Smooth muscle cell (in vitro differentiated cells): ENCODE measurements around the gene RHOT1. TPM values are rescaled to one million over a fixed set of nuclear protein-coding genes. Genes with fewer than 3 reads are reported as not detected.
"Not testable (repeated sequence)": the region's sequence is repeated elsewhere in the genome, so short reads cannot be mapped to it uniquely, and the experiment has no call there.

Experiments
- DNase-seq: peaks from one replicate; lab custom pipeline; 2025; ENCODE audit not compliant: unreplicated experiment; lab: John Stamatoyannopoulos, UW
- H2AFZ ChIP-seq: fragments of 200-600 bp; sonication (generic); 2 replicates; pipeline ENCODE4 v1.6.0; 2016; ENCODE audit warnings: antibody characterized with exemption, low read depth, mild to moderate bottlenecking
- H3F3A ChIP-seq: fragments of 200-600 bp; sonication (generic); 2 replicates; pipeline ENCODE4 v1.6.0; 2017; ENCODE audit warnings: antibody characterized with exemption, low read depth
- H3K27ac ChIP-seq: fragments of 200-600 bp; sonication (generic); 2 replicates; pipeline ENCODE4 v1.5.1; 2016; ENCODE audit warnings: low read depth, mild to moderate bottlenecking
- H3K27me3 ChIP-seq: fragments of 200-600 bp; sonication (generic); 2 replicates; pipeline ENCODE4 v1.6.1; 2016; ENCODE audit warnings: low read depth, mild to moderate bottlenecking
- H3K36me3 ChIP-seq: fragments of 200-600 bp; sonication (generic); 2 replicates; pipeline ENCODE4 v1.5.1; 2016; ENCODE audit warnings: low read depth
- H3K4me1 ChIP-seq: fragments of 200-600 bp; sonication (generic); 2 replicates; pipeline ENCODE4 v1.5.1; 2016; ENCODE audit warnings: low read depth
- H3K4me2 ChIP-seq: fragments of 200-600 bp; sonication (generic); 2 replicates; pipeline ENCODE4 v1.6.0; 2016; ENCODE audit warnings: mild to moderate bottlenecking
- H3K4me3 ChIP-seq: fragments of 200-600 bp; sonication (generic); 2 replicates; pipeline ENCODE4 v1.5.1; 2016; ENCODE audit warnings: mild to moderate bottlenecking
- H3K79me2 ChIP-seq: fragments of 200-600 bp; sonication (generic); 2 replicates; pipeline ENCODE4 v1.6.0; 2016; ENCODE audit warnings: low read depth, mild to moderate bottlenecking
- H3K9ac ChIP-seq: fragments of 200-600 bp; sonication (generic); 2 replicates; pipeline ENCODE4 v1.6.0; 2016; ENCODE audit warnings: low read depth
- H3K9me3 ChIP-seq: fragments of 200-600 bp; sonication (generic); replicated peaks from 2 replicates; pipeline ENCODE4 v1.5.1; 2016; ENCODE audit warnings: low read depth
- H4K20me1 ChIP-seq: fragments of 200-600 bp; sonication (generic); 2 replicates; pipeline ENCODE4 v1.6.0; 2016; ENCODE audit warnings: low read depth
- WGBS: methylation state at CpG from one replicate; pipeline ENCODE4 v1.1.7; 2016; ENCODE audit warnings: low lambda C conversion rate; 5-methylcytosine and 5-hydroxymethylcytosine counted together
- polyA plus RNA-seq: library from polyadenylated mRNA; unstranded; fragments of >200 nt; fragmentation: Nextera tagmentation; extraction: Ambion mirVana; gene quantifications from 2 replicates; pipeline ENCODE4 v1.2.1, GENCODE V29; 2016
- total RNA-seq: library from RNA; depleted of rRNA; stranded (reverse); fragments of >200 nt; gene quantifications from 2 replicates; pipeline ENCODE4 v1.2.3, GENCODE V29; 2014
- TF ChIP-seq, protein P1 (sequence below): fragments of 200-600 bp; sonication (generic); IDR thresholded peaks from 2 replicates; pipeline ENCODE4 v1.5.1; 2017; ENCODE audit warnings: borderline replicate concordance, mild to moderate bottlenecking, antibody characterized with exemption; ENCODE audit not compliant: insufficient read depth, poor library complexity, severe bottlenecking

RHOT1 gene
- total RNA-seq (28.7 and 34.1 TPM in 2 replicates), polyA plus RNA-seq (21.6 and 23.6 TPM in 2 replicates)

DNA sequence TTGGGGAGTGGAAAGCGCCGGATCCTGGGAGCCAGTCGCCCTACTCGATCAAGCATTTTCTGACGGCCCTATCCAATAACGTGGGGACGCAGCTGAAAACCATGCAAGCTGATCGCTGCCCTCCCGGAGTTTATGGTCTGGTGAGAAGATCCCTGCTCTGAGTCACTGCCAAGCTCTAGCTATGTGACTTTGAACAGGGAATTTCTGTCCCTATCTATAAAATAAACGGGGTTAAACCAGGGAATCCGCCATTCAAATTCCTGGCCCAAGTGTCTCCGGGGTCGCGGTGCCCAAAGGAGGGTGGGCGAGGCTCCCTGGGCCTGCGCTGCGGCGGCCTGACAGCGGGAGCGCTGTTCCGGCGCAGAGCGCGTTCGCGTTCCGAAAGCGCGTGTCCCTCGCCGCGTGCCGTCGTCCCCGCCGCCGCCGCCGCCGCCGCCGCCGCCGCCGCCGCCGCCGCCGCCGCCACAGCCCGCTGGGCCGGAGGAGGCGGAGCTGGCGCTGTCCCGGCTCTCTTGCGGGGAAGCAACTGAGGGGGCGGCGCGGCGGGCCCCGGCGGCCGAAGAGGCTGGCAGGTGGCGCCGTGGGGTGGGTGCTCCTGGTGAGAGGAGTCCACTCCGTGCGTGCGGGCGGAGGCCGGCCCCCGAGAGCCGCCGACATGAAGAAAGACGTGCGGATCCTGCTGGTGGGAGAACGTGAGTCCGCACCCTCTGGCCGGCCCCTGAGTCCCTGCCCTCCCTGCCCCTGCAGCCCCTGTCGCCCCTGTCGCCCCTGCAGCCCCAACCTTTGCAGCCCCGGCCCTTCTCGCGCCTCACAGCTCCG is at the start of gene RHOT1:
RHOT1 (plus strand) TSS at position 465 of the 819 bp plus-strand sequence; CDS start at position 656, 191 bp downstream.
- H3F3A ChIP-seq: peaks cover 11% of the 10 kb centered on the region
- no peaks in the 10 kb centered on the region for H3K9me3 ChIP-seq
- TF ChIP-seq, protein P1, sequence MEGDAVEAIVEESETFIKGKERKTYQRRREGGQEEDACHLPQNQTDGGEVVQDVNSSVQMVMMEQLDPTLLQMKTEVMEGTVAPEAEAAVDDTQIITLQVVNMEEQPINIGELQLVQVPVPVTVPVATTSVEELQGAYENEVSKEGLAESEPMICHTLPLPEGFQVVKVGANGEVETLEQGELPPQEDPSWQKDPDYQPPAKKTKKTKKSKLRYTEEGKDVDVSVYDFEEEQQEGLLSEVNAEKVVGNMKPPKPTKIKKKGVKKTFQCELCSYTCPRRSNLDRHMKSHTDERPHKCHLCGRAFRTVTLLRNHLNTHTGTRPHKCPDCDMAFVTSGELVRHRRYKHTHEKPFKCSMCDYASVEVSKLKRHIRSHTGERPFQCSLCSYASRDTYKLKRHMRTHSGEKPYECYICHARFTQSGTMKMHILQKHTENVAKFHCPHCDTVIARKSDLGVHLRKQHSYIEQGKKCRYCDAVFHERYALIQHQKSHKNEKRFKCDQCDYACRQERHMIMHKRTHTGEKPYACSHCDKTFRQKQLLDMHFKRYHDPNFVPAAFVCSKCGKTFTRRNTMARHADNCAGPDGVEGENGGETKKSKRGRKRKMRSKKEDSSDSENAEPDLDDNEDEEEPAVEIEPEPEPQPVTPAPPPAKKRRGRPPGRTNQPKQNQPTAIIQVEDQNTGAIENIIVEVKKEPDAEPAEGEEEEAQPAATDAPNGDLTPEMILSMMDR: peak; percentile 31
- peaks cover 14% of the 10 kb centered on the region for H3K4me1 ChIP-seq
- peak within 1 kb of the TSS; percentile 92 for H2AFZ ChIP-seq
- peak within 1 kb of the TSS; percentile 94 for H3K27ac ChIP-seq
- peak; percentile 73 for DNase-seq
- no peaks in the 10 kb centered on the region for H3K27me3 ChIP-seq
- WGBS: under 1% methylated on average over 38 of the region's 84 CpGs
- peaks cover 41% of the 10 kb centered on the region for H3K79me2 ChIP-seq
- H3K9ac ChIP-seq: peak within 1 kb of the TSS; percentile 91
- H3K36me3 ChIP-seq: no peaks in the 10 kb centered on the region
- H3K4me2 ChIP-seq: peak within 1 kb of the TSS; percentile 98
- peaks cover 20% of the 10 kb centered on the region for H4K20me1 ChIP-seq
- H3K4me3 ChIP-seq: peak within 1 kb of the TSS; percentile 82

DNA sequence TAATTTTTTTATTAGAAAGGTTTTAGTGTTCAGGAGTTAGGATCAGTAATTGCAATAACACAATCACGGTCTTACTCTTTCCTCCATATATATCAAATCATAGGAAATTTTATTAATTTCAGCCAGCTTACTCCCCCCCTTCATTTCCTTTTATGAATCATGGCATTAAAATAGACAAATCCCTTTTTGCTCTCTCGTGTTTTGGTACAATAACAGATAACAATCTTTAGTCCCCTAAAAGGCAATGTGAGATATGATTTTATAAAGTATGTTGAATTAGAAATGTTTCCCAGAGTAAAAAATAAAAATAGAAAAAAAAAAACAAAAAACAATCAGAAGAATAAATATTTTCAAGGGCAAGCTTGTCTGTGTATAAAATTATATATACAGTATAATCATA is 42.6 kb upstream of the RHOT1 start:
- Histone ChIP-seq H3K9ac (no peak overlapping the region), H3K27ac (no peak overlapping the region), H3K36me3 (no peaks in the 10 kb centered on the region), H3K27me3 (no peaks in the 10 kb centered on the region), H3K9me3 (no peaks in the 10 kb centered on the region), H3K4me3 (no peak overlapping the region), H3F3A (no peaks in the 10 kb centered on the region), H3K4me1 (no peaks in the 10 kb centered on the region), H3K4me2 (no peak overlapping the region), H2AFZ (no peak overlapping the region), H3K79me2 (no peaks in the 10 kb centered on the region), H4K20me1 (no peaks in the 10 kb centered on the region)
- TF ChIP-seq, protein P1: no peak
- 85% methylated on average over 2 of the region's 2 CpGs for WGBS
- no peak for DNase-seq

DNA sequence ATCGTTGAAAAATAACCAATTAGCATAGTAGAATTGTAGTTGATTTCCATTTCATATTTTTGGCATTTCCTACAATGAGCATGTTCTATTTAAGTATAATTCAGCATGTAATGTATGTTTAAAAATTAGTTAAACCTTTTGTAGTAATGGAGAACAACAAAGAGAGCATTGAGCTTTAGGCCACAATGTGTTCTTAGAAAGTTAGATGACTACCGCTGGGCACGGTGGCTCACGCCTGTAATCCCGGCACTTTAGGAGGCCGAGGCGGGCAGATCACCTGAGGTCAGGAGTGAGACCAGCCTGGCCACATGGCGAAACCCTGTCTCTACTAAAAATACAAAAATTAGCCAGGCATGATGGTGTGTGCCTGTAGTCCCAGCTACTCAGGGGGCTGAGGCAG is 42.0 kb upstream of the RHOT1 start:
- not testable (repeated sequence) for H3K4me3 ChIP-seq, H3K9me3 ChIP-seq, H3K36me3 ChIP-seq, H3K4me2 ChIP-seq, H3F3A ChIP-seq, DNase-seq, H2AFZ ChIP-seq, H3K27ac ChIP-seq, H3K4me1 ChIP-seq, H3K9ac ChIP-seq, H3K79me2 ChIP-seq, H4K20me1 ChIP-seq, H3K27me3 ChIP-seq
- WGBS: 89% methylated on average over 8 of the region's 8 CpGs

DNA sequence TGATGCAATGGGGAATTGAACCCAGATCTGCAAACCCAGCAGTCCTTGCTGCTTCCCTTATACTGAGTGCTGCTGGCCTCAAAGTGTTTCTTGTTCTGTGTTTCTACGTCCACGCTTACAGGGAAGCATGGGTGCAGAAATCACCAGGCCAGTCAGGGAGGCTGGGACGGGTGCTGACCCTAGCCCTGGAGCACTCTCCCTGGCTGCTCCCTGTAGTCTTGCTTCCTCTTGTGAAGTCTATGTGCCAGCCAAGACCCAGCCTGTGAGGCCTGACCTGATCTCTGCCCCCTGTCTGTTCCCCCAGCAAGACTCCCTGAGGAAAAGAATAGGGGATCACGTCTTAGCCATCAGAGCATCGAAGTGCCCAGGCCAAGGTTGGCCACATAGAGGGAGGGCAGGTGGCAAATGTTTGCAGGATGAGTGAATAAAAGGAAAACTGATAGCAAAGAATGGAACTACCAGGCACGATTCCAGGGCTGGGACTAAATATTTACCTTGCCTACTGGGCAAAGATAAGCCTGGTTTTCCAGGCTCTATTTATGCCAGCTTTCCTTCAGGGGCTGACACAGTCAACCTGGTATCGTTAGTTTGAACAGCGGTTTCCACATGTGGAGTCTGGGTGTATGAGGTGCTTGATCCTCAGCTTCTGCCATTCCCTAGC is 41.2 kb upstream of the RHOT1 start:
- H3K79me2 ChIP-seq: no peaks in the 10 kb centered on the region
- TF ChIP-seq, protein P1: no peak
- H3K4me2 ChIP-seq: no peak overlapping the region
- no peaks in the 10 kb centered on the region for H3F3A ChIP-seq
- no peaks in the 10 kb centered on the region for H3K36me3 ChIP-seq
- H3K4me3 ChIP-seq: no peak overlapping the region
- no peak overlapping the region for H2AFZ ChIP-seq
- H4K20me1 ChIP-seq: no peaks in the 10 kb centered on the region
- no peaks in the 10 kb centered on the region for H3K27me3 ChIP-seq
- 95% methylated on average over 8 of the region's 8 CpGs for WGBS
- H3K9me3 ChIP-seq: no peaks in the 10 kb centered on the region
- H3K27ac ChIP-seq: no peak overlapping the region
- no peaks in the 10 kb centered on the region for H3K4me1 ChIP-seq
- H3K9ac ChIP-seq: no peak overlapping the region
- DNase-seq: no peak
